NCI-H2171 treated with DMSO at 0.1 percent for 48 hours (cell line): ENCODE measurements around the gene KLHL20.

ENCODE experiments used
- DNase-seq: peaks from one replicate; lab custom pipeline; 2025; lab: John Stamatoyannopoulos, UW

KLHL20 gene

DNA sequence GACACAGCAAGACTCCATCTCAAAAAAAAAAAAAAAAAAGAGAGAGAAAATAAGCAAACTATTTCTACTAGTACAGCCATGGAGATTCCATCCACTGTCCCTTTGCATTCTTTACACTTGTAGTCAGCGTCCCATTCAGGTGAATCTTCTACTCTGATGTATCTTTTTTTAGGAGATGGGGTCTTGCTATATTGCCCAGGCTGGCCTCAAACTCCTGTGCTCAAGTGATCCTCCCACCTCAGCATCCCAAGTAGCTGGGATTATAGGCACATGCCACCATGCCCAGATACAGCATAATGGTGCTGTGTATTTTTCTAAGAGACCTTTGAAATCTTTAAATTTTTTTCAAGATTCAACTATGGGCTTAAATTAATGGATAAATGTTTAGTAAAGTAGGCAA is 118.0 kb downstream of the KLHL20 start:
- no peak for DNase-seq
